ENCODE results near the gene KLF6.

KLF6 gene

DNA sequence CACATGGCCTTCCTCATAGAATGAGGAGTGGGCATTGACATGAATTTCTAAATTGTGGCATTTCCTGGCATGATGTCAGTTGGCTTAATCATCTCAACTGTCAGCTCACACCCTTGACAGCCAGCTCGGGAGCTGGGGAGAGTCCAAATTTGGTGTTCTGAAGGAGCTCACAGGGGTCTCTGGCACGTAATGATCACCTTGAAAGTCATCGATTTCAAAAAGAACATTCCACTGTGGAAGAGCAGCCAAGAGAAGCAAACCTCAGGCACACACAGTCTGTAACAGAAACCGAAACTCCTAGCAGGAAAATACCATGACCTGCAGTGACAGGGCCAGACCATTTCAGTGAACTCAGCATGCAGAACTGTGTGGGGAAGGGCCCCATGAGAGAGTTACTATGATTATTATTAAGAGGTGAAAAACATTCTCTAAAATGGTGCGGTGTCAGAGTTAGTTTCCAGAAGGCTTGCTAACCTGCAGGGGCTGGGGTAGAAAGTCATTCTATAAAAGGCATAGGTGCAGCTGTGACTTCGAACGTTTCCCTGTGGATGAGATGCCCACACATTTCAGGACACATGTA lies 26.4 kb upstream of the KLF6 start:
- Histone ChIP-seq H3K9me3 (ENCODE audit: control insufficient read depth, low read length) (no peaks in the 10 kb centered on the region), H3K4me3 (ENCODE audit: extremely low read depth, insufficient read depth, low read length, poor library complexity, severe bottlenecking) (no peak overlapping the region), H3K4me1 (ENCODE audit: control insufficient read depth, insufficient read depth, low read length, poor library complexity, severe bottlenecking) (peaks cover 64% of the 10 kb centered on the region), H3K27ac (ENCODE audit: low read depth, low read length, severe bottlenecking) (no peak overlapping the region), H3K36me3 (ENCODE audit: control insufficient read depth, insufficient read depth, low read length) (no peaks in the 10 kb centered on the region)
- 82 to 89% methylated on average over 4 to 7 of the region's 7 CpGs for WGBS, 2 experiments (ENCODE audit: insufficient coverage in 2 of 2)

GRCh38 chr10:3808689-3809199 lies 23.7 kb upstream of the KLF6 start:
- no peaks in the 10 kb centered on the region for H3K9me3 ChIP-seq (ENCODE audit: control insufficient read depth, low read length)
- no peak overlapping the region for H3K27ac ChIP-seq (ENCODE audit: low read depth, low read length, severe bottlenecking)
- H3K4me3 ChIP-seq (ENCODE audit: extremely low read depth, insufficient read depth, low read length, poor library complexity, severe bottlenecking), result no peak overlapping the region
- WGBS, 2 experiments (ENCODE audit: insufficient coverage in 2 of 2), result 92 to 93% methylated on average over 5 to 6 of the region's 6 CpGs
- no peaks in the 10 kb centered on the region for H3K36me3 ChIP-seq (ENCODE audit: control insufficient read depth, insufficient read depth, low read length)
- peaks cover 85% of the 10 kb centered on the region for H3K4me1 ChIP-seq (ENCODE audit: control insufficient read depth, insufficient read depth, low read length, poor library complexity, severe bottlenecking)

- peak overlapping the region; percentile 46 for H3K27ac ChIP-seq (ENCODE audit: low read depth, low read length, severe bottlenecking)
- no peak overlapping the region for H3K4me3 ChIP-seq (ENCODE audit: extremely low read depth, insufficient read depth, low read length, poor library complexity, severe bottlenecking)
- H3K4me1 ChIP-seq (ENCODE audit: control insufficient read depth, insufficient read depth, low read length, poor library complexity, severe bottlenecking), result peaks cover 90% of the 10 kb centered on the region
- no peaks in the 10 kb centered on the region for H3K9me3 ChIP-seq (ENCODE audit: control insufficient read depth, low read length)
- no peaks in the 10 kb centered on the region for H3K36me3 ChIP-seq (ENCODE audit: control insufficient read depth, insufficient read depth, low read length)
- 93% methylated on average over 4 to 9 of the region's 12 CpGs for WGBS, 2 experiments (ENCODE audit: insufficient coverage in 2 of 2)
Measured at GRCh38 chr10:3807928-3808496, 23.0 kb upstream of the KLF6 start.

DNA sequence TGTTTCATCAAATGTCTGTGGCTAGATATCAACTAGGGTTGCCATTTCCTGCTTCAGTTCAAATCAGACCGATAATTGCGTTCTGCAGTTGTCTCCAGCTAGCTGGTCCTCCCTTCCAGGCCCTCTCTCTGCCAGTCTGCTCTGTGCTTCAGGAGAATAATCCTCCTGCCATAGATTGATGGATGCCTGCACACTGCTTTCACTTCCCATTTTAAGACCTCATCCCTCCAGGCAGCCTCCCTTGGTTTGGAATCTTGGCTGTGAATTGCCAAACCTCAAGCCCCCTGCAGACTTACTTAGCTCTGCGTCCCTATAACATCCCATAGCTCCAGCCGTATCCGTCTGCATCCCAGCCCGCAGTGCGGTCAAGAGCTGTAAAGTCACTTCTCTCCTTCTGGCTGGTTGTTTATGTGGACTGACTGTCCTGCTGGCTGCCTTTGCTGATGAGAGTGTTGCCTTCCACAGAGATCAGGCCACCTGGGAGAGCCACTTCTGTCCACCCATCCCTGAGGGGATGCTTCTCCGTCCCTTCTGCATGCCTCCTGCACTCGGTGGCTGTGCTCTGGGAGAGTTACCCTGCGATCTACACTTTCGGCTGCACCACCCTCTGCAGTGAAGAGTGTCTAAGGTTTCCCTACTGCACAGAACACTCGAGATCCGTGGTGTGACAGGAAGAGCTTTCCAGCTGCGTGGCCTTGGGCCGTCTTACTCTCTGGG lies 22.4 kb upstream of the KLF6 start:
- Histone ChIP-seq H3K27ac (ENCODE audit: low read depth, low read length, severe bottlenecking) (peak overlapping the region; percentile 97), H3K4me1 (ENCODE audit: control insufficient read depth, insufficient read depth, low read length, poor library complexity, severe bottlenecking) (peaks cover 93% of the 10 kb centered on the region), H3K4me3 (ENCODE audit: extremely low read depth, insufficient read depth, low read length, poor library complexity, severe bottlenecking) (no peak overlapping the region), H3K9me3 (ENCODE audit: control insufficient read depth, low read length) (no peaks in the 10 kb centered on the region), H3K36me3 (ENCODE audit: control insufficient read depth, insufficient read depth, low read length) (no peaks in the 10 kb centered on the region)
- 93 to 95% methylated on average over 13 of the region's 15 CpGs for WGBS, 2 experiments (ENCODE audit: insufficient coverage in 2 of 2)

GRCh38 chr10:3806603-3807002 lies 21.6 kb upstream of the KLF6 start:
- WGBS, 2 experiments (ENCODE audit: insufficient coverage in 2 of 2), result 93 to 96% methylated on average over 3 of the region's 5 CpGs
- Histone ChIP-seq H3K4me1 (ENCODE audit: control insufficient read depth, insufficient read depth, low read length, poor library complexity, severe bottlenecking) (peaks cover 87% of the 10 kb centered on the region), H3K9me3 (ENCODE audit: control insufficient read depth, low read length) (no peaks in the 10 kb centered on the region), H3K27ac (ENCODE audit: low read depth, low read length, severe bottlenecking) (peak overlapping the region; percentile 97), H3K4me3 (ENCODE audit: extremely low read depth, insufficient read depth, low read length, poor library complexity, severe bottlenecking) (no peak overlapping the region), H3K36me3 (ENCODE audit: control insufficient read depth, insufficient read depth, low read length) (no peaks in the 10 kb centered on the region)

DNA sequence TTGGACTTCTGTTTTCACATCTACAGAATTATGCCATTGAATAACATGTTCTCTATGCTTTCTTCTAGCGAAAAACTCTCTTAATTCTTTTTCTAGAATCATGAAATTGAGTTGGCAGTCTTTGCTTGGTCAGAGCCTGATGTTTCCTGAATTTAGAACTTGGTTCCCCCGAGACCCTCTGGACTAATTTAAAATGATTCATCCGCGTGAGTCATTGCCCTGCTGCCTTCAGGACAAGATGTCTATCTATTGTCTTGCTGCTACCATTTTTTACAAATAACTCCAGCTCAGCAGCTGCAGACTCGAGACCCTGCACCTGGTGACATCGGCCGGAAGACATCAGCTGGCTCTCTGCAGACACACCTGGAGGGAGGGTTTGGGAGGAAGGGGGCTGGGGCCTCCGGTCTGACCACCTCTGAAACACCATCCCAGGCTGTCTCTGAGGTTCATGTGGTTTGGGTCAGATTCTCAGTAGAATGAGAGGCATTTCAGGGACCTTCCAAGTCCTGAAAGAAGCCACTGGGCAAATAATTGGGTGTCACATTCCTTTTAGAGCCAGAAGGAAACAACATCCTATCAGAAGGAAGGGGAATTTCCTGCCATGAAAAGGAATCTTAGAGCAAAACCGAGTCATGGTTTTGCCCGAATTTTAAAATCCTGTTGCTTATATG lies 20.9 kb upstream of the KLF6 start:
- Histone ChIP-seq H3K4me1 (ENCODE audit: control insufficient read depth, insufficient read depth, low read length, poor library complexity, severe bottlenecking) (peaks cover 80% of the 10 kb centered on the region), H3K4me3 (ENCODE audit: extremely low read depth, insufficient read depth, low read length, poor library complexity, severe bottlenecking) (no peak overlapping the region), H3K36me3 (ENCODE audit: control insufficient read depth, insufficient read depth, low read length) (no peaks in the 10 kb centered on the region), H3K9me3 (ENCODE audit: control insufficient read depth, low read length) (no peaks in the 10 kb centered on the region), H3K27ac (ENCODE audit: low read depth, low read length, severe bottlenecking) (peak overlapping the region; percentile 97)
- WGBS, 2 experiments (ENCODE audit: insufficient coverage in 2 of 2), result 60 to 67% methylated on average over 2 to 4 of the region's 10 CpGs

- H3K36me3 ChIP-seq (ENCODE audit: control insufficient read depth, insufficient read depth, low read length), result no peaks in the 10 kb centered on the region
- H3K4me1 ChIP-seq (ENCODE audit: control insufficient read depth, insufficient read depth, low read length, poor library complexity, severe bottlenecking), result peaks cover 74% of the 10 kb centered on the region
- H3K4me3 ChIP-seq (ENCODE audit: extremely low read depth, insufficient read depth, low read length, poor library complexity, severe bottlenecking), result no peak overlapping the region
- peak overlapping the region; percentile 97 for H3K27ac ChIP-seq (ENCODE audit: low read depth, low read length, severe bottlenecking)
- H3K9me3 ChIP-seq (ENCODE audit: control insufficient read depth, low read length), result no peaks in the 10 kb centered on the region
- WGBS, 2 experiments (ENCODE audit: insufficient coverage in 2 of 2), result 97 to 100% methylated on average over 3 to 4 of the region's 7 CpGs
Measured at GRCh38 chr10:3805201-3805790, 20.3 kb upstream of the KLF6 start.

DNA sequence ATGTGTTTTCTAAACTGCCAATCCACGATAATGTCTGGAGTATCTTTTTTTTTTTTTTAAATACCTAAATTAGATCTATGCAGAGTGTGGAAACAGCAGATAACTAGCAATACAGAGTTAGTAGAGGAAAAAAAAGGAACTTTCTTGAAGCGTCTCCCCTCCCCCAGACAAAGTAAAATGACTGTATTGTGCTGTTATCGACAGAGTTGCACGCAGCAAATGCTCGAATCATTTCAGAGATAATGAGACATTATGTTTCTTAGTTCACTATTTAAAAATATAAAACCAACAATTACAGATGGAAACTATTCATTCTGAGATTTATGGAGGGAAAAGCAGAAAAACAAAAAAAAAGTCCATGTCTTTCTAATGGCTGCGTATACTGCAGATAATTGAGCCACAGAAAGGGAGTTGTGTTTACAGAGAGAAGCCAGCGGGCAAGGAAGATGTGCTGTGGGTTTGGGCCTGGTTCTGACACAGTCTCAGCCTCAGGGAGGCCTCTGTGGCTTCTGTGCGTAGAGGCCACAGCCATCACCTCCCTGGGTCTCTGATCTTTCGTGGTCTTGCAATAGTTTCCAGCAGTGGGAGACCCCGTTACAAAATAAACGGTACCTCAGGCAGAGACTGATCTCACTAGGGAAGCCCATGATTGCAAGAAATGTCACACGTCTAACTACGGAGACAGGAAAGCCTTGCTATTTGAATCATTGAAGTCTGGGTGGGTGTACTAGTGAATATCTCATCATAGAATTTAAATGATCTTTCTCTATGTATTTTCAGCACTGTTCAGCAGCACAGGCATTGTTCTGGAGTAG lies 19.1 kb upstream of the KLF6 start:
- Histone ChIP-seq H3K4me1 (ENCODE audit: control insufficient read depth, insufficient read depth, low read length, poor library complexity, severe bottlenecking) (peaks cover 62% of the 10 kb centered on the region), H3K36me3 (ENCODE audit: control insufficient read depth, insufficient read depth, low read length) (no peaks in the 10 kb centered on the region), H3K9me3 (ENCODE audit: control insufficient read depth, low read length) (no peaks in the 10 kb centered on the region), H3K27ac (ENCODE audit: low read depth, low read length, severe bottlenecking) (peak overlapping the region; percentile 97), H3K4me3 (ENCODE audit: extremely low read depth, insufficient read depth, low read length, poor library complexity, severe bottlenecking) (no peak overlapping the region)
- 81 to 89% methylated on average over 4 to 6 of the region's 13 CpGs for WGBS, 2 experiments (ENCODE audit: insufficient coverage in 2 of 2)

- H3K27ac ChIP-seq (ENCODE audit: low read depth, low read length, severe bottlenecking), result peak overlapping the region; percentile 97
- H3K4me3 ChIP-seq (ENCODE audit: extremely low read depth, insufficient read depth, low read length, poor library complexity, severe bottlenecking), result no peak overlapping the region
- WGBS, 2 experiments (ENCODE audit: insufficient coverage in 2 of 2), result 58 to 70% methylated on average over 5 to 6 of the region's 11 CpGs
- peaks cover under 1% of the 10 kb centered on the region for H3K9me3 ChIP-seq (ENCODE audit: control insufficient read depth, low read length)
- H3K36me3 ChIP-seq (ENCODE audit: control insufficient read depth, insufficient read depth, low read length), result no peaks in the 10 kb centered on the region
- H3K4me1 ChIP-seq (ENCODE audit: control insufficient read depth, insufficient read depth, low read length, poor library complexity, severe bottlenecking), result peaks cover 55% of the 10 kb centered on the region
Measured at GRCh38 chr10:3803295-3803926, 18.4 kb upstream of the KLF6 start.

Data from mesodermal cell (in vitro differentiated cells).